Measurements from ENCODE around the gene PXN.
"Not testable (repeated sequence)": the region's sequence is repeated elsewhere in the genome, so short reads cannot be mapped to it uniquely, and the experiment has no call there.

The PXN gene

DNA sequence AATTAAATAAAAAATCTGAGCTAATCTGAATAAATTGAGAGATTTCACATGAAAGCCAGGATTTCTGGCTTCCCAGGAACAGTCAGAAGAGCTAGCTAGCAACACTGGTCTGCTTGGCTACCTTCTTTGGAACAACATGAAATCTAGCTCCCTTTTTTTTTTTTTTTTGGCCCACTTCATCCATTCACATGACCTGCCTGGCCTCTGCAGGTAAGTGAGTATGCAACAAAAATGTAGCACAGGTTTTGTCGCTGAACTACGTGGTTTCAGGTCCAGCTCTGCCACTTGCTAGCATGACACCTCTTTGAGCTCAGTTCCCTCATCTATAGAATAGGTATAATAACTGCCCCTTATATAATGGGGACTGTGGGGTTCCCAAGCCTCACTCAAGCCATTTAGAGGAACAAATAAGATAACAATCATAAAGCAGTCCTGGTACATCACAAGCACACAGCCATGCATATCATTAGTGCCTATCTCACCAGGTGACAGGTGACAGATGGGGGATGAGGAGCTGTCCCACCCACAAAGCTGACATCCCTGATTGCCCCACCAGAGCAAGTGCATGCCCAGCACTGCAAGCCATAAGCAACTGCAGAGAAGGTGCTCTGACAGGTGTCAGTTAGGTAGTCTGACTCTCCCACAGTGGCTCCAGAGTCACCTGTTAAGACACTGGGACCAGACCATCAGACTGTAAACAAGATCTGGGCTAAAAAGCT, 25.6 kb downstream of the PXN start:
- no peak for DNase-seq

DNA sequence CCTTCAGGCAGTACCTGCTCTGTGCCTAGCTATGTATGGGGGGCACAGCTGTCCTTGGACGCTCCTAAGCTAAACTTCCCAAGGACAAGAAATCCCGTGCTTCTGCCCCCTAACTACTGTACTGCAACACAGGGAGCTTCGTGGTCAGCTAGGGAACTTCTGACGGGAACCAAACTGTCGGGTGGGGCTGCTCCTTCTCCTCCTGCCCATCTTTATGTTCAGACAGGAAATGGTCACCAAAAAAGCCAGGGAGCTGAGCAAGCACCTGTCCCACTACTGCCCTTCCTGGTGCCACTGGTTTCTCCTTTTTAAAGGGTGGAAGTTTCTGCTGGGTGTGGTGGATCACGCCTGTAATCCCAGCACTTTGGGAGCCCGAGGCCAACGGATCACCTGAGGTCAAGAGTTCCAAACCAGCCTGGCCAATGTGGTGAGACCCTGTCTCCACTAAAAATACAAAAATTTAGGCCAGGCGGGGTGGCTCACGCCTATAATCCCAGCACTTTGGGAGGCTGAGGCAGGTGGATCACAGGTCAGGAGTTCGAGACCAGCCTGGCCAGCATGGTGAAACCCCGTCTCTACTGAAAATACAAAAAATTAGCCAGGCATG, 26.6 kb downstream of the PXN start:
- no peak for DNase-seq

DNA sequence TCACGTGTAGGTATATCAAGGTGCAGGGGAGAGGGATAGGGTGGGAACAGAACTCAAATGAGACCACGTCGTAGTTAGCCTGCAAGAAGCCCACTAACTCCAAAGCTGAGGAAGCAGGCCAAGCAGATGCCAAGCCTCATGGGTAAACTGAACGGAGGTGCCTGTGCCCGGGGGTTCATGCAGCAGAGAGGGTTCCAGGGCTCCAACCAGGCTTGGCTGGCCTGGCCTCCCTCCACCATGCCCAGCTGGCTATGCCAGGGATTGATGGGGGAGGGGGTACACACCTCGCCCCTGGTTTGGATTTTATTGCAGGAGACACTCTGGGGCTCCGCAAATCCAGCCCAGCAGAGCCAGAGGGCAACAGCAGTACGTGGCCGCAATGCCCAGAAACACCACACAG, 27.3 kb downstream of the PXN start:
- no peak for DNase-seq

DNA sequence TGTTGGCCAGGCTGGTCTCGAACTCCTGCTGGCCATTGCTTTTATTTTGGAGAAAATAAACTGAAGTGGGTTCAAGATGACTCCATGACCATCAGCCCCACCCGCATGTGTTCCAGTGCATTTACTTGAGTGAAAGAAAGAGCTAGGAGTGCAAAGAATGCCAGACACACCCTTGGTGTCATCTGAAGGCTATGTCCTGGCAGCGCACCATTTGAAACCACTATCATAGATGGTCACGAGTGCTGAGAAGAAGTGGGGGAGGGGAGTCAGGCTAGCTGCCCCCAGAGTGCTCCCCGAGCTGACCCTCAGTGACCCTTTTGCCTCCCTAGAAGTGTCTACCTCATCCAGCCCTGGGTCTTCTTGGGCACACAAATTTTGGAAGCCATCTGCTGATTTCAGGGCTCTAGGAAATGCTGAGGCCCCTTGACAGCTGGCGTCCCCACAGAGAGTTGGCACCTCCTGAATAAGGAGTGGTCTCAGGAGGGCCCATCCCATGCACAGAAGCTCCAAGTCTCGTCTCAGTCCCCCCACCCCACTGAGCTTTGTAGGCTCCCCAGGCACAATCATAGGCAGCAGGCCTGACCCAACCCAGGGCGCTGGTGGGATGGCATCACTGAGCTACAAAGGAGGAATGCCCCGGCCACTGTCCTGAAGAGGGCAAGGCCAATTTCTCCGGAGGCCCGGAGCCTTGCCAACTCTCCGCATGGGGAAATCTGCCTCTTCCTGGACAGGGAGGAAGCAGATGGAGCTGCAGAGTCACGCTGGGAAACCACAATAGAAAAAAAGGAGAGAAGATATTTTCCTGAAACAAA, 28.0 kb downstream of the PXN start:
- DNase-seq, result no peak

DNA sequence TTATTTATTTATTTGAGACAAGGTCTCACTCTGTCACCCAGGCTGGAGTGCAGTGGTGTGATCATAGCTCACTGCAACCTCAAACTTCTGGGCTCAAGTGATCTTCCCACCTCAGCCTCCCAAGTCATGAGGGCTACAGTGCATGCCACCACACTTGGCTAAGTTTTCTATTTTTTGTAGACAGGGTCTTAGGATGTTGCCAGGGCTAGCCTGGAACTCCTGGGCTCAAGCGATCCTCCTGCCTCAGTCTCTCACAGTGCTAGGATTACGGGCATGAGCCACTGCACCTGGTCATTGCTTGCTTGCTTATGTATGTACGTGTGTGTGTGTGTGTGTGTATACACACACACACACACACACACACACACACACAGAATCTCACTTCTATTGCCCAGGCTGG, 28.7 kb downstream of the PXN start:
- DNase-seq, result not testable (repeated sequence)

DNA sequence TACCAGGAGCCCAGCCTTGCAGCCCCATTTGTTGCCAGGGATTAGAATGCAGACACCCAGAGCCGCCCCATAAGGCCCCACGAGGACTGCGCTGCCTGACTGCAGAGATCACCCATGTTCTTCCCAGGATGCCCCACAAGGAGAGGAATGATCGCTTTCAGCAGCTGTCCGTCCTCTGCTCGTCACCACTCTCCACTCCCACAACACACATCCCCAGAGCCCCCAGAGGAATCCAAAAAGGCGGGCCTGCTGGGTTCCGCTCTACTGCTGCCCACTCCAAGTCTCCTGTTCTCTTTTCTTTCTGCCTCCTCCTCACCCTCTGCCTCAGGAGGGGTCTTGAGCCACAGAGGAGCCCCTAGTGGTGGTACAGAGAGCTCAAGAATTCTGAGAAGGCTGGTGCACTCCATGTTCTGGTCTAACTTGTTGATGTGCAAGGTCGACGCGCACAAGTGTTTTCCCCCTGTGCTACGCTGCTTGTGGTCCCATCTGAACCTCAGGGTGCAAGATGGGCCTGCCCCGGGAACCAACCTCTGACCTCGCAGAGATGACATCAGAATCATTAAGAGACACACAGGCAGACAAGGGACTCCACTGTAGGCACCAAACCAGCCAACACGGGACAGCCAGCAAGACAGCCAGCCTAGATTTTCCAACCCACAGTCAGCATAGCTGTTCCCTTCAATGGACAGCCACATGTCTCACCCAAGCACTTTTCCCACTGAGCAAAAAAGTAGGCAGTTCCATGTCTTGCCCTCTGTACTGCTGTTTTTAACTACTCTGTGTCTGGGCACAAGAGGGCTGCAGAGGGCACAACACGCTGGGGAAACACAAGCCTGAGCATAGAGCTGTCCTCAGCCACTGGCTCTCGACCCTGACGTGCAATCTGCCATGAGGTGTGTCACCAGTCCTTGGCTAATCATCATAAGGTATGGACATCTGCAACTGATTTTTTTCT, 29.9 kb downstream of the PXN start:
- DNase-seq, result no peak

DNA sequence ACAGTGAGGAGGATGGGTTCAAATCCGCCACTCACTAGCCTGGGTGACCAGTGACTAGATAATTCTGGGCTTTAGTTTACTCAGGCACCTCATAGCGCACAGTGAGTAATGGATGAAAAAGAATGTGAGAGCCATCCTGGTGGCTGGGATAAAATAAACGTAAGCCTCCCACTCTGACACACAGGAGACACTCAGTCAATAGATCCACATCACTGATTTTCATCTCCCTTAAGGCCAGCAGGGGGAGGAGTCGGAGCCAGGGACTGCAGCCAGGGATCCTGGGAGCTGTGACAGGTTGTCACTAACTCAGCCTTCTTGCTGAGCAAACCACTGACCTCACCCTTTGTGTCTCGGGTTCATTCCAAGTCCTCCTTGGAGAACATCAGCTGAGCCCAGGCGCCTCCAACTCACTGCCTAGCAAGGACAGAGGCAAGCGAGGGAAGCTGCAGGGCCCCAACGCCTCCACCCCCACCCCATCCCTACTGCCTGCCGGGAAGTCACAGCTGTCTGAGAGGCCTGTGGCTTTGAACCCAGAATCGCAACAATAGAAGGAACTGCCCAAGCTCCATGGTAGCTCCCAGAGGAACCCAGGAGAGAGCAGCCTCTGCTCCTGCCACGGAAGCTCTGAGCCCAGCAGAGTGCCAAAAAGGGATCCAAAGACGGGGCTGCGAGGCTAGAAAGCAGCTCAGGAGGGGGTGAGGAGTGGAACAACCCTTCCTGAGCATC, 30.7 kb downstream of the PXN start:
- peak; percentile 88 for DNase-seq

DNA sequence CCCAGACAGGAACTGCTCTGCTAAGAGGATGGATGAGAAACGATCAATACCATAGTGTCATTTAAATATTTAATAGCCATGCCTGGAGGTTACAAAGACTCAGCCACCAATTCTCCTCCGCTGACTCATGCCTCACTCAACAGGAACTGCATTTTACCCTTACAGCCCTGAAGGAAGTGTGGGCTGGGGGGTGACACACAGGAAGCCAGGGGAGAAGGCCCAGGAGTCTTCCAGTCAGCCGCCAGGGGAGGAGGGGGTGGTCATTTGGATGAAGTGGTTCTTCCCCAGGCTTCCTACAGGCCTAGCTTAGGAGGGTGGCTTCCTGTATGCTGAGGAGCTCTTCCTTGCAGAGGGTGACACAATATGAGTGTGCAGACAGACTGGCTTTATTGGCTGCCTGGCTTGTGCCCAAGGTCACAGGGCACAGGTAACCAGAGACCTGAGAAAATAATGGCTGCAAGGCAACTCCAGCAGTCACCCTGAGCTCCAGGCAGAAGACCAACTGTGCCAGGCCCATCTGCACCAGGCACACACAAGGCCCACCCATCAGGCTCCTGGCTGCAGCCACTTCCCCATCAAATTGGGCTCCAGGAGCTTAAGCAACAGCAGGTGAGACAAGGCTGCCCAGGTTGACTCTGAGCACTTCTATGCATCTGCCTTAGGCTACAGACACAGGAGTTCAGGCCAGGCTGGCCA, 34.1 kb downstream of the PXN start:
- peak; percentile 79 for DNase-seq

DNA sequence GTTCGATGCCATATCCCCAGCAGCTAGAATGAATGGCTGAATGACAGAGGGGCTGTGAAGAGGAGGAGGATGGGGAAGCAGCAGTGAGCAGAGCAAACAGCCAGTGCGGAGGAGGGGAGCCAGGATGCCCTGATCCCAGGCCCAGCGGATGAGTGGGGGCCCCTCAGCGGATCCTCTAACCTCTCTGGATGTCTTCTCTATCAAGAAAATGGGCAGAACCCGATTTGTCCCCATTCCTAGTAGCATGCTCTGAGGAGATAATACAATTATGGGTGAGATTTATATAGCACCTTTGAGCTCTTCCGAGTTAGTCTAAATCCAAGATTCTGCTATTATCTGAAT, 34.6 kb downstream of the PXN start:
- no peak for DNase-seq

DNA sequence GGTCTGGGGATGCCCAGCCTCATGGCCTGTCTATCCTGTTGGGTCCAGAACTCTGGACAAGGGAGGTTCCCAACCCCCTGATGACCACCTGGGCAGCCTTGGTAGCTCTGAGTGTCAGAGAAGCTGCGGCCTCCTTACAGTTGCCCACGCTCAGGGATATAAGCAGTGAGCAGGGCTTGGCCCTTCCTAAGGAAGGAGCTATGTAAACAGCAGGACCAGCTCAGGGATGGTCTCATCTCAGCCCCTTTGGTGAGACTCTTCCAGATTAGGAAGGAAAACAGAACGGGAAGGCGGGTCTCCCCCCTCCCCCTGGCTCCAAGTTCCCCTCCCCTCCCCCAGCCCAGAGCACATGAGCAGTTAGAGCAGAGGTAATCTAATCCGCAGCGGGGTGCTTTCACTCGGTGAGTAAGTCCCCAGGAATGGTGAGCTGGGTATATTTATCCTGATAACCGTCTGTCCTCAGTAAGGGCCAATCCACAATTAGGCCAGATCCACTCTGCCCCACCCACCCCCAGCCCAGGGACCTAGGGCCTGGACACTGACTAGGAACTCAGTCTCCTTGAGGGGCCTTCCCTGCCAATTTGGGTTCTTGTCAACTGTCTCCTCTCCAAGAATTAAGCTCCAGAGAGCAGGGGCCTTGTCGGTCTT, 35.1 kb downstream of the PXN start:
- peak; percentile 91 for DNase-seq

DNA sequence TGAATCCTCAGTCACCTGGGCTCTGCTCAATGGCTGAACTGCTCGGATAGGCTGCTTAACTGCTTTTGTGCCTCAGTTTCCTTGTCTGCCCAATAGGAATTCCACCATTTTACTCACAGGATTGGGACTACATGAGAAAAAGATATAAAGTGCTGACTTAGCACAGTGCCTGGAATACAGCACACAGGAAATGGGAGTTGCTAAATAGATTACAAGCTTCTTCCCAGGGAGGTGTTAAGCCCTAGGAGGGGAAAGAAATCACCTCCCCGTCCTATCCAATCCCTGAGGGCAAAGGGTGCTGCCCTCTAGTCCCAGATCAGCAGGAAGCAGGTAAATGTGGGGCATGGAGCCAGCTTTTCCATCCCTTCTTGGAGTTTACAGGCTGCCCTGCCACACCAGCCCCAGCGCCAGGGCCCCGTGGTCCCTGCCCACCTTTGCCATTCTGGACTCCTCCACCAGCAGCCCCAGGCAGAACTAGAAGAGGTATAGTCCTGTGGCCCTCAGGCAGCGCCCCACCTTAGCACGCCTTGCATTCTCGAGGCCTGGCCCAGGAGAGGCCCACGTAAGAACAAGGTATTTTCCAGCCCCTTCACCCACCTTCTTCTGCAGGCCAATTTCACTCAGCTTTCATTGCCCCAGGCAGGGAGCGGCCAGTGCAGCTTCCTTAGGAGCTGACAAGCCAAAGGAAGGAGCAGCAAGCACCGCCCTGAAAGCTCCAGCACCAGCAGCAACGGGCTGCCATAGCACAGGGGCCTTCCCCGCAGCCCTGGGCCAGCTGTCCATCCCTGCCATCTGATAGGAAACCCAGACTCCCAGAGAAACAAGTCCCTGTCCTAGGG, 35.8 kb downstream of the PXN start:
- DNase-seq, result peak; percentile 17

DNA sequence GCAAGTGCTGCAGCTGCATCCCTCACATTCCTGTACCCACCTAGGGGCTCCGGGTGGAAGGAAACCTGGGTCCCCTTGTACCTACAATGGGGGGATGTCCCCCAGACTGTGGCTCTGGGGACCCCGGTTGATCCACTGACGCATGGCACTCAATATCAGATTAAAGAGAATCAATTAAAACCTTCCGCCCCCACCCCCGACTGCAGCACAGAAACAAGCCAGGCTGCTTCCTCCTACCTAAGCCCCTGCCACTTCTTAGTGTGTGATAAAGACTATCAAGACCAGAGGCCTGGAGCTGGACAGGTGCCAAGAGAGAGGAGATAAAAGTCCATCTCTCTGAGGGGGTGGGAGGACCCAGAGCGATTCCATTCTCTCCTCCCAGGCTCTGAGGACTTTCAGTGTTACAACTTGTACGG, 36.5 kb downstream of the PXN start:
- no peak for DNase-seq

DNA sequence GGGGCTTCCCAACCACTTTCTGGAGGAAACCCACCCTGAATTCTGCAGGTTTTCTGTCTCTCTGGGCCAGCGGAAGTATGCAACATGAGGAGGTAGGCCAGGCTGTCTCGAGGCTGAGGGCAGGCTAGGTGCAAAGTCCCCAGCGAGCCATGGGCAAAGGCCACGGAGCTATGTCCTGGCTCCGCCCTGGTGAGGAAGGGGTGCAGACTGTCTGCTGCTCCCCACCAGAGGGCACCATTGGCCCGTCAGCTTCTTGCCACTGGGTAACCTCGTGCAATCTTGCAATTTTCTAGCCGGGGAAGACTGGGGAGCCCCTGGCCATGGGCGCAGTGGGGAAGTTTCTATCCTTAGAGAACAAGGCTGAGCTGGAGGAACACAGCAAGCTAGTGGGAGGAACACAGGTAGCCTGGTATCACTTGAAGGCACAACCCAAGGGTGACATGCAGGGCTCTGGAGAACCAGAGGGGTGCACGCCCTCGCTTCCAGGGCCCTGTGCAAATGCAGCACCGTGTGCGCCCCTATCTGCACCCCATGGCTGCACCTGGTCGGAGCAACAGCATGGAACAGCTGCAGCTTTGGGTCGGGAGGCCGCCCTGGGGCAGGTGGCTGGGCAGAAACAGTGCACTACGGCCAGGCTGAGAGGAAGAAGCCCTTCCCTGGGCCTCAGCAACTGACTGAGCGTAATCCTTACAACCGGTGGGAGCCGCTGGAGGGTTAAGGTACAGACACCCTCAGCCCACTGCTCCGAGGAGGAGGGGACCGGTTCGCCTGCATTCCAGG, 37.0 kb downstream of the PXN start:
- peak; percentile 52 for DNase-seq

DNA sequence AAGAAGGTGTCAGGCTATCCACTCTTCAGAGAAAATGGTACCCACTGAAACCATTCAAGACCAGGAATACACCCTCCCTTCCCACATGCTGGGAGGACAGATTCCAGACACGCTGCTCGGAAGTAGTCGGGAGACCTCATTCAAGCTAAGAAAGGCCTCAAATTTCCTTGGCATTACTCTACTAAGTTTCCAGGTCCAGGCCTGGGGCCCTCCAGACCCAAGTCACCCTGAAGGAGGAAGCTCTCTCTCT, 37.6 kb downstream of the PXN start:
- DNase-seq, result no peak

DNA sequence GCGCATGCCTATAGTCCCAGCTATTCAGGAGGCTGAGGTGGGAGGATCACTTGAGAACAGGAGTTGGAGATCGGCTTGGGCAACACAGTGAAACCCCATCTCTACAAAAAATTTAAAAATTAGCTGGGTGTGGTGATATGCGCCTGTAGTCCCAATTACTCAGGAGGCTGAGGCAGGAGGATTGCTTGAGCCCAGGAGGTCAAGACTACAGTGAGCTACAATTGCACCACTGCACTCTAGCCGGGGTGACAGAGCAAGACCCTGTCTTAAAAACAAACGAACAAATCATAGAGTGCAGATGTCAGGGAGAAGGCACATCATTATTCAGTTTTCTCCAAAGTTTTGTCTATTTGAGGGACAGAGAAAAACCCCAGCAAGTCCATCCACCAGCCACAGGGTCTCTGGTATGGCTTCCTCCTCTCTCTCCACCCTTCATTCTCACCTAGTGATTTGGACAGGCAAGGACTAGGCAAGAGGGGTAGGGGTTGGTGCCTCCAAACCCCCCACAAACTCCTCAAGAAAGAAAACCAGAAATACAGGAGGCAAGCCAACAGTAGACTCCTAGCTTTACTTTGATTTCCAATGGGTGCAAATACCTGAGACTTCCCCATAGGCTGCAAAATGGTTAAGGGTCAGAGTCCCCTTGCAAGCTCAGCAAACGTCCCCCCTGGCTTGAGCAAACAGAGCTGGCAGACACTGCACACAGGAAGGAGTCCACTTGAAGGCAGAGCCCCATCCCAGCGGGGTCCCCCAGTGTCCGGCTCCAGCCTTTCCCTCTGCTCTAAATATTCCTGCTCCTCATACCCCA, 38.1 kb downstream of the PXN start:
- DNase-seq, result no peak

DNA sequence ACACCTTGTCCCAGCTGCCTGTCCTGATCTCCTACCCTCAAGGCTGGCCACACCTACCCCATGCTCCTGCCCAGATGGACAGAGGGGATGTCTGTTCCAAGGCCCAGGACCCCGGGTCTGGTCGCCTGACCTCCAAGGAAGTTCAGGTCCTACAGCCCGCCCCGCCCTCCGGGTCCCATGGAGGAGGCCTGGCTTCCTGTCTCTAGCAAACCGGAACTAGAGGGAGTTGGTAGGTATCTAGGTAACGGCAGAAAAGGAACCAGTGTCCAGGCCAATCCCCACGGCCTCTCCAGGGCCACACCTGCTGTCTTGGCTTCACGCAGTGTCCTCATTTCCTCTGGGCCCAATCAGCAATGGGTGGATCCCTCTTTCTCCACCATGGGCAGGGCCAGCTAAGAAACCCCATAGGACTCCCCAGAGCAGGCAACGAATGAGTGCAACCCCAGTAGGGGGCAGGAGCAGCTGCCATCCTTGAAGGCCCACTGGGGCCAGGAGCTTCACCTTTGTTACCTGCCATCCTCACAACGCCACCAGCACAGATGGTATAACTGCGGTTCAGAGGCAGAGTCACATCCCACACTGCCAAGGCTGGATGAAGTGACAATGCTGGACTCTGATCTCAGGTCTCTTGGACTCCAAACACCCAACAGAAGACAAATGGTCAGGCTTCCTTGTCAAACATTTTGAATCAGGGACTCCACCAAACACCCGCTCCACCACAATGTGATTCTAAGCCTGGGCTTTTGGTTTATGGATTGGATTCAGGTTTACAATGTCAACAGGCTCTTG, 39.5 kb downstream of the PXN start:
- DNase-seq, result no peak

DNA sequence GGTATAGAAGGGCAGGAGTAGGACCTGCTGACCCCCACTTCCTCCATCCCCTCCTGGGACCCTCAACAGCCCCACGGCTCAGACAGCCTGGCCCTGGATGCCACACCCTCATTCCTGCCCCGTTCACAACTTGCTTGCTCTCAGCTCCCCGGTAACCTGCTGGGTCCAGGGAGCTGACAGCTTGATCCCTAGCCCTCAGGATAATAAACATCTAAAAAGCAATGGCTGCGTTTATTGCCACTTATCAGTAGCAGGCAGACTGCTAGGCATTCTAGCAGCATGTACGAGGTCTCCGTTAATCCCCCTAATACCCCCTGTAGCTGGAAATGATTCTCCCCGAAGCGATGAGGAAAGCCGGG, 40.4 kb downstream of the PXN start:
- no peak for DNase-seq

Measured in amniotic stem cell (primary cell).